GM10266 (cell line): ENCODE results near the gene MBD2.

ENCODE experiments used
- DNase-seq: peaks from one replicate; pipeline ENCODE4 v3.0.0; 2012; ENCODE audit errors: extremely low spot score
- CTCF ChIP-seq: IDR thresholded peaks from 2 replicates; pipeline ENCODE4 v1.5.1; 2012; ENCODE audit warnings: mild to moderate bottlenecking, low read depth; ENCODE audit not compliant: control insufficient read depth, insufficient read depth; ENCODE audit errors: missing control alignments

MBD2 gene

GRCh38 chr18:54247511-54248175 is 23.2 kb upstream of the MBD2 start:
- DNase-seq = no peak
- no peak for TF ChIP-seq CTCF

- no peak for DNase-seq
- no peak for TF ChIP-seq CTCF
Observed at GRCh38 chr18:54242327-54242726, 17.9 kb upstream of the MBD2 start.

- DNase-seq = no peak
- TF ChIP-seq CTCF = no peak
Observed at GRCh38 chr18:54241483-54241882, 17.0 kb upstream of the MBD2 start.

- DNase-seq = no peak
- TF ChIP-seq CTCF = no peak
Observed at GRCh38 chr18:54240629-54241107, 16.2 kb upstream of the MBD2 start.

GRCh38 chr18:54239601-54240000 is 15.1 kb upstream of the MBD2 start:
- DNase-seq = no peak
- TF ChIP-seq CTCF = no peak

GRCh38 chr18:54239091-54239490 is 14.6 kb upstream of the MBD2 start:
- TF ChIP-seq CTCF = no peak
- DNase-seq = no peak

- TF ChIP-seq CTCF = no peak
- no peak for DNase-seq
Observed at GRCh38 chr18:54238173-54238936, 13.9 kb upstream of the MBD2 start.
